Vagina (tissue), 2 donors: ENCODE data around the gene GALNT15.

Source experiments
- POLR2A ChIP-seq, 2 donors: fragments of 450-650 bp; IDR thresholded peaks; one replicate each; pipeline ENCODE4 v1.6.1; 2017; ENCODE audit warnings: antibody characterized with exemption in 2 of 2, mild to moderate bottlenecking in 2 of 2, moderate library complexity in 2 of 2
- POLR2AphosphoS5 ChIP-seq, 2 donors: sonication (generic); formaldehyde crosslinking; IDR thresholded peaks; one replicate each; pipeline ENCODE4 v1.9.0; 2017; ENCODE audit warnings: antibody characterized with exemption in 2 of 2, mild to moderate bottlenecking in 2 of 2, low read depth in 1 of 2; ENCODE audit not compliant: insufficient read depth in 1 of 2

DNA sequence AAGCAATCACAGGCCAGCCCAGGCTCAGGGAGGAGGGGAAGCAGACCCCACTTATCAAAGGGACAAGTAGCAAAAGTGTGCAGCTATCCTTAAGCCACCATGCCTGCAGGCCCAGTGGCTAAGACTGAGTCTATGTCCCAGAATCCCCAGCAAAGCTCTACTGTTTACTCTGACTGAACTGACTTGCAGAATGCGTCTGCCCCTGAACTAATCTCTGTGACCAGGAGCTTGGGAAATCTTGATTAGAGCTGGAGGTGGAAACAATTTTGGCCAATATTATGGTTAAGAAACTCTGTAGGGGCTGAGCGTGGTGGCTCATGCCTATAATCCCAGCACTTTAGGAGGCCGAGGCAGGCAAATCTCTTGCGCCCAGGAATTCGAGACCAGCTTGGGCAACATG is 67.7 kb downstream of the GALNT15 start:
- no peak for TF ChIP-seq POLR2AphosphoS5 (IDR thresholded peaks at IDR 0.05; ENCODE audit: insufficient read depth in 1 of 2, low read depth in 1 of 2)
- TF ChIP-seq POLR2A (IDR thresholded peaks at IDR 0.05) = no peak
